ENCODE measurements around the gene ARHGAP4.

DNA sequence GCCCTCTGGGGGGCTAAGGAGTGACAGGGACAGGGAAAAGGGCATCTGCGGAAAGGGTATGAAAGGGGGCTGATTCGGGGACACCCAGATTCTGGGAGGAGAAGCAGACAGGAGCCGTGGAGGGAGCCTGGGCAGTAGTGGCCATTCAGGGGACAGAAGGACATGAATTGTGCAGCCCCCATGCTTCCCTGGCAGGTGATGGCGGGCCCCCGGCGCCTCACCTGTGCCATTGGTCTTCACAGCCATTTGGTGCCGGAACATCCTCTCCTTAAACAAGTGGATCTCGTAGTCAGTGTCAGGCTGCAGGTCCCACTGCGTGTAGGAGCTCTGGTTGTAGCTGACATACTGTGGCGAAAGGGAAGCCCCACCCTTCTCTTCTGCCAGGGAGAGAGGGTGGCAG, 62.0 kb downstream of the ARHGAP4 start:
- TF ChIP-seq, protein P1, sequence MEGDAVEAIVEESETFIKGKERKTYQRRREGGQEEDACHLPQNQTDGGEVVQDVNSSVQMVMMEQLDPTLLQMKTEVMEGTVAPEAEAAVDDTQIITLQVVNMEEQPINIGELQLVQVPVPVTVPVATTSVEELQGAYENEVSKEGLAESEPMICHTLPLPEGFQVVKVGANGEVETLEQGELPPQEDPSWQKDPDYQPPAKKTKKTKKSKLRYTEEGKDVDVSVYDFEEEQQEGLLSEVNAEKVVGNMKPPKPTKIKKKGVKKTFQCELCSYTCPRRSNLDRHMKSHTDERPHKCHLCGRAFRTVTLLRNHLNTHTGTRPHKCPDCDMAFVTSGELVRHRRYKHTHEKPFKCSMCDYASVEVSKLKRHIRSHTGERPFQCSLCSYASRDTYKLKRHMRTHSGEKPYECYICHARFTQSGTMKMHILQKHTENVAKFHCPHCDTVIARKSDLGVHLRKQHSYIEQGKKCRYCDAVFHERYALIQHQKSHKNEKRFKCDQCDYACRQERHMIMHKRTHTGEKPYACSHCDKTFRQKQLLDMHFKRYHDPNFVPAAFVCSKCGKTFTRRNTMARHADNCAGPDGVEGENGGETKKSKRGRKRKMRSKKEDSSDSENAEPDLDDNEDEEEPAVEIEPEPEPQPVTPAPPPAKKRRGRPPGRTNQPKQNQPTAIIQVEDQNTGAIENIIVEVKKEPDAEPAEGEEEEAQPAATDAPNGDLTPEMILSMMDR (IDR thresholded peaks at IDR 0.05) = no peak
- TF ChIP-seq EP300 (IDR thresholded peaks at IDR 0.05) (no peak), POLR2A (IDR thresholded peaks at IDR 0.05) (no peak), POLR2AphosphoS5 (IDR thresholded peaks at IDR 0.05) (no peak)
